GM12878 (cell line): ENCODE results near the gene SUMF2. TPM values are rescaled to one million over a fixed set of nuclear protein-coding genes. Genes with fewer than 3 reads are reported as not detected.

Experiments used
- ATF7 ChIP-seq: fragments of 450-650 bp; IDR thresholded peaks from 2 replicates; pipeline ENCODE4 v1.6.1; 2016; ENCODE audit warnings: low read depth, mild to moderate bottlenecking
- CHD2 ChIP-seq: IDR thresholded peaks from 2 replicates; pipeline ENCODE4 v1.6.1; 2011; ENCODE audit warnings: low read depth, low read length, improper control_type of control experiment, borderline replicate concordance
- E2F8 ChIP-seq: fragments of 450-650 bp; IDR thresholded peaks from 2 replicates; pipeline ENCODE4 v1.6.1; 2018; ENCODE audit warnings: mild to moderate bottlenecking, low read depth, moderate library complexity; ENCODE audit not compliant: partially characterized antibody
- EP300 ChIP-seq, 2 experiments: fragments of 150-350 bp in 1 of 2; IDR thresholded peaks; 2 replicates each; pipeline ENCODE4 v1.6.1; 2011 to 2012; ENCODE audit warnings: low read depth in 2 of 2, low read length in 2 of 2, borderline replicate concordance in 1 of 2, improper control_type of control experiment in 1 of 2, inconsistent platforms in 1 of 2; ENCODE audit not compliant: control insufficient read depth in 1 of 2
- HDGF ChIP-seq: fragments of 450-650 bp; IDR thresholded peaks from 2 replicates; pipeline ENCODE4 v1.6.1; 2016; ENCODE audit warnings: antibody characterized with exemption
- IKZF2 ChIP-seq, 2 experiments: fragments of 450-650 bp; IDR thresholded peaks; 2 replicates each; pipeline ENCODE4 v1.6.1; 2017; ENCODE audit warnings: mild to moderate bottlenecking in 2 of 2, moderate library complexity in 2 of 2
- NFIC ChIP-seq: IDR thresholded peaks from 2 replicates; pipeline ENCODE4 v1.6.1; 2012; ENCODE audit warnings: low read depth, mild to moderate bottlenecking, inconsistent platforms, low read length, moderate library complexity
- NFYB ChIP-seq: IDR thresholded peaks from 2 replicates; pipeline ENCODE4 v1.6.1; 2011; ENCODE audit warnings: low read depth, mild to moderate bottlenecking, low read length, improper control_type of control experiment, moderate library complexity; ENCODE audit not compliant: insufficient read depth
- NRF1 ChIP-seq: conservative IDR thresholded peaks from 2 replicates; pipeline ENCODE4 v1.6.1; 2011; ENCODE audit warnings: mild to moderate bottlenecking, low read depth, low read length, improper control_type of control experiment
- RAD21 ChIP-seq: IDR thresholded peaks from 2 replicates; pipeline ENCODE4 v1.6.1; 2011; ENCODE audit warnings: mild to moderate bottlenecking, low read depth, low read length, moderate library complexity; ENCODE audit not compliant: insufficient read depth
- RELA ChIP-seq: fragments of 450-650 bp; IDR thresholded peaks from 2 replicates; pipeline ENCODE4 v1.8.0; 2014; ENCODE audit warnings: borderline replicate concordance; ENCODE audit not compliant: partially characterized antibody
- SMARCA5 ChIP-seq: fragments of 450-650 bp; IDR thresholded peaks from 2 replicates; pipeline ENCODE4 v1.6.1; 2017; ENCODE audit warnings: mild to moderate bottlenecking
- SUZ12 ChIP-seq: fragments of 200-600 bp; sonication (generic); IDR thresholded peaks from one replicate; pipeline ENCODE4 v1.6.1; 2018; ENCODE audit warnings: antibody characterized with exemption, mild to moderate bottlenecking; ENCODE audit not compliant: unreplicated experiment
- TARDBP ChIP-seq: IDR thresholded peaks from 2 replicates; pipeline ENCODE4 v1.6.1; 2016; ENCODE audit warnings: borderline replicate concordance
- ZNF687 ChIP-seq: fragments of 450-650 bp; IDR thresholded peaks from 2 replicates; pipeline ENCODE4 v1.6.1; 2017; ENCODE audit warnings: mild to moderate bottlenecking, moderate library complexity
- ZZZ3 ChIP-seq: IDR thresholded peaks from 2 replicates; pipeline ENCODE4 v1.6.1; 2011; ENCODE audit warnings: low read depth; ENCODE audit not compliant: control insufficient read depth, insufficient read length
- polyA plus RNA-seq, 11 experiments: library from polyadenylated mRNA; depleted of rRNA in 4 of 11; unstranded in 6 of 11; stranded (reverse) in 5 of 11; fragments of >200 nt; fragmentation: Nextera tagmentation in 4 of 11; fragmentation: Illumina TruSeq in 1 of 11; extraction: Ambion mirVana in 4 of 11; extraction: Trizol in 1 of 11; gene quantifications; 1 replicate in 1 of 11; 2 replicates in 10 of 11; pipeline versions ENCODE4 v1.2.1 to v1.2.3, GENCODE V29; 2011 to 2016; ENCODE audit warnings: inconsistent platforms in 2 of 11, missing spikeins in 2 of 11, low read depth in 1 of 11
- total RNA-seq, 4 experiments: library from RNA; depleted of rRNA in 3 of 4; stranded (reverse); fragments of >200 nt in 3 of 4; fragmentation: Illumina TruSeq in 1 of 4; extraction: Trizol in 1 of 4; gene quantifications; 2 replicates each; pipeline versions ENCODE4 v1.2.1 to v1.2.3, GENCODE V29; 2013 to 2021
- TF ChIP-seq, protein P1 (sequence below): IDR thresholded peaks from 2 replicates; pipeline ENCODE4 v1.6.1; 2011; ENCODE audit warnings: mild to moderate bottlenecking, low read depth, low read length, moderate library complexity; ENCODE audit not compliant: insufficient replicate concordance

Gene SUMF2
- total and polyA plus RNA-seq, 10 of the 15 experiments (the other 5 are each of a cell fraction or from before 2014, with no cell fraction given): 39.9 to 106 (median 71.7) TPM

- TF ChIP-seq, protein P1, sequence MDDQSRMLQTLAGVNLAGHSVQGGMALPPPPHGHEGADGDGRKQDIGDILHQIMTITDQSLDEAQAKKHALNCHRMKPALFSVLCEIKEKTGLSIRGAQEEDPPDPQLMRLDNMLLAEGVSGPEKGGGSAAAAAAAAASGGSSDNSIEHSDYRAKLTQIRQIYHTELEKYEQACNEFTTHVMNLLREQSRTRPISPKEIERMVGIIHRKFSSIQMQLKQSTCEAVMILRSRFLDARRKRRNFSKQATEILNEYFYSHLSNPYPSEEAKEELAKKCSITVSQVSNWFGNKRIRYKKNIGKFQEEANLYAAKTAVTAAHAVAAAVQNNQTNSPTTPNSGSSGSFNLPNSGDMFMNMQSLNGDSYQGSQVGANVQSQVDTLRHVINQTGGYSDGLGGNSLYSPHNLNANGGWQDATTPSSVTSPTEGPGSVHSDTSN: no peak
- TF ChIP-seq EP300 (IDR thresholded peaks at IDR 0.05; ENCODE audit: borderline replicate concordance in 1 of 2, control insufficient read depth in 1 of 2, low read depth in 2 of 2, low read length in 2 of 2) (no peak), E2F8 (peak; percentile 36), HDGF (0 out of 2 replicates have a peak, but pooled peaks have one; percentile 49), ZZZ3 (no peak), RAD21 (no peak), ATF7 (no peak), RELA (no peak), IKZF2 (IDR thresholded peaks at IDR 0.05) (no peak; a peak in 1 of 4 replicates), SUZ12 (no peak), ZNF687 (peak; percentile 90), NRF1 (peak; percentile 97), NFYB (no peak), CHD2 (peak; percentile 82), NFIC (no peak), SMARCA5 (peak; percentile 52; the same call in 1 of the 2 replicates), TARDBP (0 out of 2 replicates have a peak, but pooled peaks have one; percentile 53)
Measured at GRCh38 chr7:56063882-56064625, at the start of gene SUMF2 (continued).
